ENCODE results near the gene LSM4. TPM values are rescaled to one million over a fixed set of nuclear protein-coding genes. Genes with fewer than 3 reads are reported as not detected.

LSM4 gene
- total RNA-seq, 6 donors from 2014 or later, result 39.8 to 147 (median 107) TPM

GRCh38 chr19:18266771-18267686 is 55.8 kb downstream of the LSM4 start:
- no peaks in the 10 kb centered on the region for H3K4me1 ChIP-seq
- DNase-seq (peak in 1 of 2 donors; percentile 87), ATAC-seq (ENCODE audit: low FRiP score in 2 of 2) (no peak)
- no peaks in the 10 kb centered on the region for H3K9me3 ChIP-seq
- H3K27ac ChIP-seq, result no peak overlapping the region
- no peak overlapping the region for H3K4me3 ChIP-seq
- peaks cover 7 to 60% (median 39%) of the 10 kb centered on the region in 4 donors for H3K36me3 ChIP-seq
- 81 to 93% methylated on average over 16 to 41 of the region's 42 CpGs for WGBS, 2 donors
- TF ChIP-seq, protein P1, sequence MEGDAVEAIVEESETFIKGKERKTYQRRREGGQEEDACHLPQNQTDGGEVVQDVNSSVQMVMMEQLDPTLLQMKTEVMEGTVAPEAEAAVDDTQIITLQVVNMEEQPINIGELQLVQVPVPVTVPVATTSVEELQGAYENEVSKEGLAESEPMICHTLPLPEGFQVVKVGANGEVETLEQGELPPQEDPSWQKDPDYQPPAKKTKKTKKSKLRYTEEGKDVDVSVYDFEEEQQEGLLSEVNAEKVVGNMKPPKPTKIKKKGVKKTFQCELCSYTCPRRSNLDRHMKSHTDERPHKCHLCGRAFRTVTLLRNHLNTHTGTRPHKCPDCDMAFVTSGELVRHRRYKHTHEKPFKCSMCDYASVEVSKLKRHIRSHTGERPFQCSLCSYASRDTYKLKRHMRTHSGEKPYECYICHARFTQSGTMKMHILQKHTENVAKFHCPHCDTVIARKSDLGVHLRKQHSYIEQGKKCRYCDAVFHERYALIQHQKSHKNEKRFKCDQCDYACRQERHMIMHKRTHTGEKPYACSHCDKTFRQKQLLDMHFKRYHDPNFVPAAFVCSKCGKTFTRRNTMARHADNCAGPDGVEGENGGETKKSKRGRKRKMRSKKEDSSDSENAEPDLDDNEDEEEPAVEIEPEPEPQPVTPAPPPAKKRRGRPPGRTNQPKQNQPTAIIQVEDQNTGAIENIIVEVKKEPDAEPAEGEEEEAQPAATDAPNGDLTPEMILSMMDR (IDR thresholded peaks at IDR 0.05), result no peak
- peak in 1 of 4 donors; percentile 14 for TF ChIP-seq POLR2A (IDR thresholded peaks at IDR 0.05)
- H3K27me3 ChIP-seq, result no peaks in the 10 kb centered on the region

DNA sequence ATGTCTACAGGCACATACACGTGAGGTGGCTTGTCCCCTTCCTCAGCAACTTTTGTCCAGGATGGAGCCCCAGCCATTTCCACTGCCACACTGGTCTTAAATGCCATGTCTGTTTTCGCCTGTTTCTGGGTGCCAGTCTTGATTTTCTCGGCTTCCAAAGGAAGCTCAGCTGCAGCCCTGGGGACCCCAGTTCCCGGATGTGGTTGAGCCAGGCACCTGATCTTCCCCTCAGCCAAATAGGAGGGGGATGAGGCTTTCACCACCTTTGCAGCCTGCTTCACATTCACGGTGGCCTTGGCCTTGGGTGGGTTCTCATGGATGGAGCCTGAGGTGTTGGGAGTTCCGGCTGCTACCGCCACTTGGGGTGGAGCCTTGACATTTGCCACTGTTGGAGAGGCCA is 57.3 kb downstream of the LSM4 start:
- 94 to 100% methylated on average over 2 to 6 of the region's 7 CpGs for WGBS, 2 donors
- Histone ChIP-seq H3K36me3 (peaks cover 7 to 60% (median 39%) of the 10 kb centered on the region in 4 donors), H3K27me3 (no peaks in the 10 kb centered on the region), H3K4me3 (no peak overlapping the region), H3K27ac (no peak overlapping the region), H3K4me1 (no peaks in the 10 kb centered on the region), H3K9me3 (no peaks in the 10 kb centered on the region)
- no peak for ATAC-seq (ENCODE audit: low FRiP score in 2 of 2)
- TF ChIP-seq POLR2AphosphoS5 (IDR thresholded peaks at IDR 0.05) (no peak), POLR2A (IDR thresholded peaks at IDR 0.05) (no peak), EP300 (IDR thresholded peaks at IDR 0.05) (no peak)
- TF ChIP-seq, protein P1 (IDR thresholded peaks at IDR 0.05), result no peak
- no peak for DNase-seq

GRCh38 chr19:18264971-18265540 is 57.8 kb downstream of the LSM4 start:
- peak in 1 of 2 donors; percentile 84 for DNase-seq
- WGBS, 2 donors, result 94 to 95% methylated on average over 9 to 17 of the region's 23 CpGs
- peaks cover 7 to 60% (median 39%) of the 10 kb centered on the region in 4 donors for H3K36me3 ChIP-seq

GRCh38 chr19:18264137-18264854 is 58.6 kb downstream of the LSM4 start:
- Histone ChIP-seq H3K4me3 (no peak overlapping the region), H3K9me3 (no peaks in the 10 kb centered on the region), H3K4me1 (no peaks in the 10 kb centered on the region), H3K36me3 (peaks cover 7 to 60% (median 39%) of the 10 kb centered on the region in 4 donors), H3K27me3 (no peaks in the 10 kb centered on the region), H3K27ac (no peak overlapping the region)
- WGBS, 2 donors, result 86 to 90% methylated on average over 7 to 23 of the region's 23 CpGs
- ATAC-seq (ENCODE audit: low FRiP score in 2 of 2), result no peak
- DNase-seq, result peak in 1 of 2 donors; percentile 76
- TF ChIP-seq POLR2AphosphoS5 (IDR thresholded peaks at IDR 0.05), result no peak

More at GRCh38 chr19:18264971-18265540, 57.8 kb downstream of the LSM4 start:
- TF ChIP-seq, protein P1 (IDR thresholded peaks at IDR 0.05), result no peak
- no peak for TF ChIP-seq POLR2A (IDR thresholded peaks at IDR 0.05)
- TF ChIP-seq EP300 (IDR thresholded peaks at IDR 0.05), result no peak
- TF ChIP-seq POLR2AphosphoS5 (IDR thresholded peaks at IDR 0.05), result no peak
- no peaks in the 10 kb centered on the region for H3K4me1 ChIP-seq
- no peaks in the 10 kb centered on the region for H3K9me3 ChIP-seq
- ATAC-seq (ENCODE audit: low FRiP score in 2 of 2), result no peak
- no peaks in the 10 kb centered on the region for H3K27me3 ChIP-seq
- H3K4me3 ChIP-seq, result no peak overlapping the region
- H3K27ac ChIP-seq, result no peak overlapping the region
